NK-92 (cell line): ENCODE data around the gene ABCA5.
"Not testable (repeated sequence)": the region's sequence is repeated elsewhere in the genome, so short reads cannot be mapped to it uniquely, and the experiment has no call there.

Experiments
- DNase-seq: peaks from one replicate; lab custom pipeline; 2025; ENCODE audit not compliant: unreplicated experiment; lab: John Stamatoyannopoulos, UW

The ABCA5 gene

DNA sequence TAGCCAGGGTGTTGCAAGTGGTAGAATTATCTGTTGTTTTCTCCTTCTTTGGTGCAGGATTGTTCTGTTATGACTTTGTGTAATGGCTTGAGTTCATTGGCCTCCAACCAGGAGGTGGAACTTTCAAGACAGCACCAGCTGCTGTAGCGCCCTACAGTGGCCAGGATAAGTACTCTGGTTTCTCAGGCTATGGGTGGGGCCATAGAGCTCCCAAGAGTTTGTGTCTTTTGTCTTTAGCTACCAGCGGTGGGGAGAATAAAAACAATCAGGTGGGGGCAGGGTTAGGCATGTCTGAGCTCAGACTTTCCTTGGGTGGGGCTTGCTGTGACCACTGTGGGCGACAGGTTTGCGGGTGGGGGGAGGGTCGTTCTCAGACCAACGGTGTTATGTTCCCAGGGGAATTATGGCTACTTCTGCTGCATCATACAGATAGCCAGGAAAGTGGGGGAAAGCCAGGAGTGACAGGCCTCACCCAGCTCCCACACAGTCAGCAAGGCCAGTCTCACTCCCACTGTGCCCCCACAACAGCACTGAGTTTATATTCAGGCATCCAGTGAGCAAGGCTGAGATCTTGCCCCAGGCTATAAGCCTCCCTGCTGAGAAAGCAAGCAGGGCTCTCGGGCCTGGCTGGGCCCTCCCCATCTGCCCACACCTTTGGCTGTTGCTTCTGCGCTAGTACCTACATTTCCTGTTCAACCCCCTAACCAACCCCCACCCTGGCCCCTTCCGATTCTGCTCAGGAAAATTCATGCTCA lies 113.7 kb downstream of the ABCA5 start:
- no peak for DNase-seq

DNA sequence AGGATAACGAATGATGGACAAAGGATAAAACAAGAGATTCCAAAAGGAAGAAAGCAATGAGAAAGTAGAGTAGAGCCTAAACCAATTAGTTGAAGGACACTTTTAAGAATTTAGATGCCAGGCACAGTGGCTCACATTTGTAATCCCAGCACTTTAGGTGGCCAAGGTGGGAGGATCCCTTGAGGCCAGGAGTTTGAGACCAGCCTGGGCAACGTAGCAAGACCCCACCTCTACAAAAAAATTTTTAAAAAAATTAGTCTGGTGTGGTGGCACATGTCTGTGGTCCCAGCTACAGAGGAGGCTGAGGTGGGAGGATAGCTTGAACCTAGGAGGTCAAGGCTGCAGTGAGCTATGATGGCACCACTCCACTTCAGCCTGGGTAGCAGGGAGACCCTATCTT lies 118.3 kb downstream of the ABCA5 start:
- no peak for DNase-seq

DNA sequence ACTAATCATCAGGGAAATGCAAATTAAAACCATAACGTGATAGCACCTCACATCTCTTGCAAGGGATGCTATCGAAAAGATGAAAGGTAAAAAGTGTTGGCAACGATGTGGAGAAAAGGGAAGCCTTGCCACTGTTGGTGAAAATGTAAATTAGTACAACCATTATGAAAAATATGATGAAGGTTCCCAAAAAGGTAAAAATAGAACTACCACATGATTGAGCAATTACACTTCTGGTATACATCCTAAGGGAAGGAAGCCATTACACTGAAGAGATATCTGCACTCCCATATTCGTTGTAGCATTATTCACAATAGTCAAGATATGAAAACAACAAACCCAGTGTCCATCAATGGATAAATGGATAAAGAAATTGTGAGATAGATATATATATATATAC lies 119.8 kb downstream of the ABCA5 start:
- DNase-seq, result no peak

DNA sequence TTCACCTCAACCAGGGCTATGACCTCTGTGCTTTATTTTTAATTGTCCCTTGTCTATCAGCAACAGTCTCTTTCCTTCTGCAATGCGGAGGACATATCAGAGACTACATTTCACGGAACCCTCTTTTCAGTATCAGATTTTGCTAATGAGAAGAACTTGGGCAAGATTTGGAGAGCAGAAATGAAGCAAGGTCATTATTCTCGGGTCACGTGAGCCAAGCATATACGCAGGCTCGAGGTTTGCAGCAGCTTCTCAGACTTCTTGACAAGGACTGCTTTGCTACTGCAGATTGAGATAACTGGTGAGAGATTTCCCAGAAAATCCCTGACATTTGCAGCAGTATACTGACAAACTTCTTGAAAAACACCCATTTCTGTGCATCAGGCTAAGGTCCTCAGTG lies 128.7 kb downstream of the ABCA5 start:
- DNase-seq, result no peak

DNA sequence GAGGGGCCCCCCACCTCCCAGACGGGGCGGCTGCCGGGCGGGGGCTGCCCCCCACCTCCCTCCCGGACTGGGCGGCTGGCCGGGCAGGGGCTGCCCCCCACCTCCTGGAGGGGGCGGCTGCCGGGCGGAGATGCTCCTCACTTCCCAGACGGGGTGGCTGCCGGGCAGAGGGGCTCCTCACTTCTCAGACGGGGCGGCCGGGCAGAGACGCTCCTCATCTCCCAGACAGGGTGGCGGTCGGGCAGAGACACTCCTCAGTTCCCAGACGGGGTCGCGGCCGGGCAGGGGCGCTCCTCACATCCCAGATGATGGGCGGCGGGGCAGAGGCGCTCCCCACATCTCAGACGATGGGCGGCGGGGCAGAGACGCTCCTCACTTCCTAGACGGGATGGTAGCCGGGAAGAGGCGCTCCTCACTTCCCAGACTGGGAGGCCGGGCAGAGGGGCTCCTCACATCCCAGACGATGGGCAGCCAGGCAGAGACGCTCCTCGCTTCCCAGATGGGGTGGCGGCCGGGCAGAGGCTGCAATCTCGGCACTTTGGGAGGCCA lies 130.8 kb downstream of the ABCA5 start:
- not testable (repeated sequence) for DNase-seq
